Measurements from ENCODE around the gene TAC3. TPM values are rescaled to one million over a fixed set of nuclear protein-coding genes. Genes with fewer than 3 reads are reported as not detected.

Gene TAC3
- polyA plus RNA-seq, 4 donors, result 3.4 to 8.9 (median 5.6) TPM

GRCh38 chr12:56998316-56998715, 18.0 kb downstream of the TAC3 start:
- no peak for FAIRE-seq
- peaks cover 0 to 54% (median 3%) of the 10 kb centered on the region in 3 donors for H3K36me3 ChIP-seq (ENCODE audit: control insufficient read depth in 3 of 3, insufficient read depth in 2 of 3, low read depth in 1 of 3, low read length in 3 of 3)
- H3K27me3 ChIP-seq (ENCODE audit: control insufficient read depth in 3 of 3, insufficient read depth in 3 of 3, low read length in 3 of 3), result no peaks in the 10 kb centered on the region
- WGBS, 3 donors, result 92 to 95% (median 93%) methylated on average over 6 of the region's 6 CpGs
- no peak overlapping the region for H3K4me3 ChIP-seq (ENCODE audit: low read depth in 1 of 3, low read length in 3 of 3)
- H3K4me1 ChIP-seq (ENCODE audit: control insufficient read depth in 3 of 3, insufficient read depth in 2 of 3, low read depth in 1 of 3, low read length in 2 of 3), result peaks cover 0 to 10% (median 0%) of the 10 kb centered on the region in 3 donors
- no peaks in the 10 kb centered on the region for H3K9me3 ChIP-seq (ENCODE audit: control insufficient read depth in 2 of 2, insufficient read depth in 1 of 2, low read depth in 1 of 2, low read length in 1 of 2)
- H3K27ac ChIP-seq (ENCODE audit: low read depth in 1 of 3, low read length in 2 of 3), result no peak overlapping the region
- DNase-seq, result no peak

DNA sequence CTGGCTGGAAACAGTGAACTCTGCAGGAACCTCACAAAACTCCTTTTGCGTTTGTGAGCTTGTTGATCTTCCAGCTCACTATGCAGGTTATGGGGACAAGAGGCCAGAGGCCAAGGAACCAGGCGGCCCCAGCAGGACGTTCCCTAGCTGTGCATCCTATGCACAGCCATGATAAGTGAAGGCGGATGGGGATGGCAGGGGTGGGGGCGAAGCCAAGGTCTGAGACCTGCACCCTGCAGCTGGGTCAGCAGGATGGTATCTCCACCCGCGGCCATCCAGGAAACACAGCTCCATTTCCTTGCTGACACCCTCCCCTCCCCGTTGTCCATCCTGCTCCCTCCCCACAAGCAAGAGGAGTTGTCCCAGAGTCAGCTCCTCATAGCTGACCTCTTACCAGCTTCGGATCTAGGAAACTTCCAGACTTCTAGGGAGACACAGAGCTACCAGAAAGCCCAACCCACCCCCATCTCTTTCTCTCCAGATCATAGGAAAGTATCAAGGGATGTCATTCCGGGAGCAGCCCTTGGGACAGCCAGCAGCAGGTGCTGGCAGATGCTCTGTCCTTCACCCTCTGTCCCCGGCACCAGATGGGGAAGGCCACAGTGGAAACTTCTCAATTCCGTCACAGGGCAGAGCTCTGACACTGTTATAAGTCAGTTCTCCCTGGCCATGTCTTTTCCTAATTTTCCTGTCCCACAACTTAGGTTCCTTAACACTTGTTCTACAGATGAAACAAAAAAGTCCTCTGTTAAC, 19.4 kb downstream of the TAC3 start:
- 81 to 84% (median 84%) methylated on average over 12 of the region's 12 CpGs for WGBS, 3 donors
- FAIRE-seq (no peak), DNase-seq (no peak)
- H3K4me1 ChIP-seq (ENCODE audit: control insufficient read depth in 3 of 3, insufficient read depth in 2 of 3, low read depth in 1 of 3, low read length in 2 of 3), result peaks cover 0 to 8% (median 0%) of the 10 kb centered on the region in 3 donors
- H3K4me3 ChIP-seq (ENCODE audit: low read depth in 1 of 3, low read length in 3 of 3), result no peak overlapping the region
- no peak overlapping the region for H3K27ac ChIP-seq (ENCODE audit: low read depth in 1 of 3, low read length in 2 of 3)
- peaks cover 0 to 40% (median 0%) of the 10 kb centered on the region in 3 donors for H3K36me3 ChIP-seq (ENCODE audit: control insufficient read depth in 3 of 3, insufficient read depth in 2 of 3, low read depth in 1 of 3, low read length in 3 of 3)
- H3K27me3 ChIP-seq (ENCODE audit: control insufficient read depth in 3 of 3, insufficient read depth in 3 of 3, low read length in 3 of 3), result no peaks in the 10 kb centered on the region
- no peaks in the 10 kb centered on the region for H3K9me3 ChIP-seq (ENCODE audit: control insufficient read depth in 2 of 2, insufficient read depth in 1 of 2, low read depth in 1 of 2, low read length in 1 of 2)

- DNase-seq, result no peak
- no peak overlapping the region for H3K27ac ChIP-seq (ENCODE audit: low read depth in 1 of 3, low read length in 2 of 3)
- no peaks in the 10 kb centered on the region for H3K9me3 ChIP-seq (ENCODE audit: control insufficient read depth in 2 of 2, insufficient read depth in 1 of 2, low read depth in 1 of 2, low read length in 1 of 2)
- H3K27me3 ChIP-seq (ENCODE audit: control insufficient read depth in 3 of 3, insufficient read depth in 3 of 3, low read length in 3 of 3), result no peaks in the 10 kb centered on the region
- H3K4me3 ChIP-seq (ENCODE audit: low read depth in 1 of 3, low read length in 3 of 3), result no peak overlapping the region
- peaks cover 0 to 31% (median 0%) of the 10 kb centered on the region in 3 donors for H3K36me3 ChIP-seq (ENCODE audit: control insufficient read depth in 3 of 3, insufficient read depth in 2 of 3, low read depth in 1 of 3, low read length in 3 of 3)
- WGBS, 3 donors, result 94 to 95% (median 94%) methylated on average over 11 of the region's 11 CpGs
- FAIRE-seq, result no peak
- no peaks in the 10 kb centered on the region for H3K4me1 ChIP-seq (ENCODE audit: control insufficient read depth in 3 of 3, insufficient read depth in 2 of 3, low read depth in 1 of 3, low read length in 2 of 3)
These were observed 20.3 kb downstream of the TAC3 start for GRCh38 chr12:56995930-56996496.

DNA sequence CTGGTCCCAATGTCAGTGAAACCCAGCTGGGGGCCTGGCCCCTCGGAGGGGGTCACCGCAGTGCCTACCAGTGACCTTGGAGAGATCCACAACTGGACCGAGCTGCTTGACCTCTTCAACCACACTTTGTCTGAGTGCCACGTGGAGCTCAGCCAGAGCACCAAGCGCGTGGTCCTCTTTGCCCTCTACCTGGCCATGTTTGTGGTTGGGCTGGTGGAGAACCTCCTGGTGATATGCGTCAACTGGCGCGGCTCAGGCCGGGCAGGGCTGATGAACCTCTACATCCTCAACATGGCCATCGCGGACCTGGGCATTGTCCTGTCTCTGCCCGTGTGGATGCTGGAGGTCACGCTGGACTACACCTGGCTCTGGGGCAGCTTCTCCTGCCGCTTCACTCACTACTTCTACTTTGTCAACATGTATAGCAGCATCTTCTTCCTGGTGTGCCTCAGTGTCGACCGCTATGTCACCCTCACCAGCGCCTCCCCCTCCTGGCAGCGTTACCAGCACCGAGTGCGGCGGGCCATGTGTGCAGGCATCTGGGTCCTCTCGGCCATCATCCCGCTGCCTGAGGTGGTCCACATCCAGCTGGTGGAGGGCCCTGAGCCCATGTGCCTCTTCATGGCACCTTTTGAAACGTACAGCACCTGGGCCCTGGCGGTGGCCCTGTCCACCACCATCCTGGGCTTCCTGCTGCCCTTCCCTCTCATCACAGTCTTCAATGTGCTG, 21.0 kb downstream of the TAC3 start:
- Histone ChIP-seq H3K4me3 (ENCODE audit: low read depth in 1 of 3, low read length in 3 of 3) (no peak overlapping the region), H3K9me3 (ENCODE audit: control insufficient read depth in 2 of 2, insufficient read depth in 1 of 2, low read depth in 1 of 2, low read length in 1 of 2) (no peaks in the 10 kb centered on the region), H3K36me3 (ENCODE audit: control insufficient read depth in 3 of 3, insufficient read depth in 2 of 3, low read depth in 1 of 3, low read length in 3 of 3) (peaks cover 0 to 29% (median 0%) of the 10 kb centered on the region in 3 donors), H3K4me1 (ENCODE audit: control insufficient read depth in 3 of 3, insufficient read depth in 2 of 3, low read depth in 1 of 3, low read length in 2 of 3) (no peaks in the 10 kb centered on the region), H3K27me3 (ENCODE audit: control insufficient read depth in 3 of 3, insufficient read depth in 3 of 3, low read length in 3 of 3) (no peaks in the 10 kb centered on the region), H3K27ac (ENCODE audit: low read depth in 1 of 3, low read length in 2 of 3) (no peak overlapping the region)
- 92 to 96% (median 94%) methylated on average over 19 to 26 of the region's 26 CpGs for WGBS, 3 donors
- no peak for FAIRE-seq
- DNase-seq, result no peak

DNA sequence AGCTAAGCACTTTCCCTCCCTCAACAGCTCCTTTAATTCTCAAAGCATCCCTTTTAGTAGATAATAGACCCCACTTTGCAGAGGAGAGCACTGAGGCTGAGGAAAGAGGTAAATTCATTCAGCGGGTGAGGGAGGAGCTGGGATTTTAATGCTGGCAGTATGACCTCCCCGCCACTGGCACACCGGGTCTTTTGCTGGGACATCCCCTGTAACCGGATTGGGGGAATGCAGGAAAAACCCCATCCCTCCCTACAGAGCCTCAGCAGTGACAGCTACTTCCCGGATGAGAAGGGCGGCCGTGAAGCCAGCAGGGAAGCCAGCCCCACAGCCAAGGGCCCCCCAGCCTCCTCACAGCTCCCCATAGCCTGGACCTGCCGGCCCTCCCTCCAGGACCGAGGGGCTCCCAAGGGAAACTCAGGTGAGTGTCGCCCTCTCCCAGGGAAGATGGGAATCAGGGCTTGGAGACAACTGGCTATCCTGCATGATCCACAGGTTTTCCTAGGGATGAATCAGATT, 22.0 kb downstream of the TAC3 start:
- WGBS, 3 donors, result 77 to 91% (median 84%) methylated on average over 10 of the region's 10 CpGs
- FAIRE-seq, result no peak
- Histone ChIP-seq H3K27me3 (ENCODE audit: control insufficient read depth in 3 of 3, insufficient read depth in 3 of 3, low read length in 3 of 3) (no peaks in the 10 kb centered on the region), H3K36me3 (ENCODE audit: control insufficient read depth in 3 of 3, insufficient read depth in 2 of 3, low read depth in 1 of 3, low read length in 3 of 3) (peaks cover 0 to 26% (median 0%) of the 10 kb centered on the region in 3 donors), H3K9me3 (ENCODE audit: control insufficient read depth in 2 of 2, insufficient read depth in 1 of 2, low read depth in 1 of 2, low read length in 1 of 2) (no peaks in the 10 kb centered on the region), H3K27ac (ENCODE audit: low read depth in 1 of 3, low read length in 2 of 3) (no peak overlapping the region), H3K4me3 (ENCODE audit: low read depth in 1 of 3, low read length in 3 of 3) (no peak overlapping the region), H3K4me1 (ENCODE audit: control insufficient read depth in 3 of 3, insufficient read depth in 2 of 3, low read depth in 1 of 3, low read length in 2 of 3) (no peaks in the 10 kb centered on the region)
- DNase-seq, result no peak

DNA sequence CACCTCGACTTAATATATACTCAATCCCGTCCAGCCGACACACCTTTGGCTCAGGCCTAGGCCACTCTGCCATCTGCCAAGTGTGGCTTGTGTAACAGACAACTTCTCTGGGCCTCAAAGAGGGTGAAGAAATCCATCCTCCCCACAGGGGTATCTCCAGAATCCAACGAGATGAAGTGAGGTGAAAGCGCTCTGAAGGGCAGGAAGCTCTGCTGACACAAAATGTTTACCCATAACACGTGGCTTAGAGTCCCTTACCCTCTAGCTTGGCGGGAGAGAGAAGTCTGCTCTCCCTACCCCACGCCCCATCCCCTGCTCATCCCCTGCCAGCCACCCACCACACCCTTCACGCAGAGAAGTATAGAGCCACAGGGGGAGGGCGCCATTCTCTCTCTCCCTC, 23.0 kb downstream of the TAC3 start:
- FAIRE-seq, result no peak
- Histone ChIP-seq H3K4me1 (ENCODE audit: control insufficient read depth in 3 of 3, insufficient read depth in 2 of 3, low read depth in 1 of 3, low read length in 2 of 3) (peaks cover 0 to 4% (median 0%) of the 10 kb centered on the region in 3 donors), H3K36me3 (ENCODE audit: control insufficient read depth in 3 of 3, insufficient read depth in 2 of 3, low read depth in 1 of 3, low read length in 3 of 3) (peaks cover 0 to 21% (median 0%) of the 10 kb centered on the region in 3 donors), H3K27me3 (ENCODE audit: control insufficient read depth in 3 of 3, insufficient read depth in 3 of 3, low read length in 3 of 3) (no peaks in the 10 kb centered on the region), H3K4me3 (ENCODE audit: low read depth in 1 of 3, low read length in 3 of 3) (no peak overlapping the region), H3K9me3 (ENCODE audit: control insufficient read depth in 2 of 2, insufficient read depth in 1 of 2, low read depth in 1 of 2, low read length in 1 of 2) (no peaks in the 10 kb centered on the region), H3K27ac (ENCODE audit: low read depth in 1 of 3, low read length in 2 of 3) (no peak overlapping the region)
- no peak for DNase-seq
- WGBS, 3 donors, result 70 to 77% (median 75%) methylated on average over 10 of the region's 10 CpGs

DNA sequence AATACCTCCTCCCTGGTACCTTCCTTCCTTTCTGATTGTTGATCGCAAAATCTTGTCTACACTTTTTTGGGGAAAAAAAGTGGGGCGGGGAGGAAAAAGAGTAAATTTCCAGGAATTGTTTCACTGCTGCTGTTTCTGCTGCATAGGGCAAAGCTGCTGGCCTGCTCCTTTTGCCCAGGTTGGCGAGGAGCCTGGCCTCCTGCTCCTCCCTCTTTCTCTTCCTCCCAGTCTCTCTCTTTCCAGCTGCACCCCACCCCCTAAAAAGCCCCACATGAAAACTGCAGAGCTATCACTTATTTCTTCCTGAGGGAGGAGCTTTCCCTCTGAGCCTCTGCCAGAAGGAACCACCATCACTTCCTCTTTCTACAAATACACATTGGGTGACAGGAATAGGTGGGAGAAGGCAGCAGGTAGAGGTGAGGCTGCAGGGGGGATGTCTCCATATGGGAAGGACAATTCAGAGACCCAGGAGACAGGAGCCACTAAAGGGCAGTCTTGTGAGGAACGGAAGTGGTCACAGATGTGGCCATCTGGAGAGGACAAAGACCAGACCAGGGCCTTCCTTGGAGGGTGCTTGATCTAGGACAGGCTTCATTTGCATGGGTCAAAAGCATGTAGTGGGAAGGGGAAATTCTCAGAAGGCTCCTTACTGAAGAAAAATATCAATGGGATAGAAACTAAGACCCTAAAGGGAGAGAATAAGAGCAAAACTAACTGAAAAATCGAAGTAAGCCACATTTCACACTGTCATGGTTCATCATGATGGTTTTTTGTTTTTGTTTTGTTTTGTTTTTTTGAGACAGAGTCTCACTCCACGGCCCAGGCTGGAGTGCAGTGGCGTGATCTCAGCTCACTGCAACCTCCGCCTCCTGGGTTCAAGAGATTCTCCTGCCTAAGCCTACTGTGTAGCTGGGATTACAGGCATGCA, 24.7 kb downstream of the TAC3 start:
- Histone ChIP-seq H3K9me3 (ENCODE audit: control insufficient read depth in 2 of 2, insufficient read depth in 1 of 2, low read depth in 1 of 2, low read length in 1 of 2) (no peaks in the 10 kb centered on the region), H3K4me1 (ENCODE audit: control insufficient read depth in 3 of 3, insufficient read depth in 2 of 3, low read depth in 1 of 3, low read length in 2 of 3) (peaks cover 0 to 4% (median 0%) of the 10 kb centered on the region in 3 donors), H3K27me3 (ENCODE audit: control insufficient read depth in 3 of 3, insufficient read depth in 3 of 3, low read length in 3 of 3) (no peaks in the 10 kb centered on the region), H3K27ac (ENCODE audit: low read depth in 1 of 3, low read length in 2 of 3) (peak overlapping the region in 1 of 3 donors; percentile 72), H3K4me3 (ENCODE audit: low read depth in 1 of 3, low read length in 3 of 3) (no peak overlapping the region), H3K36me3 (ENCODE audit: control insufficient read depth in 3 of 3, insufficient read depth in 2 of 3, low read depth in 1 of 3, low read length in 3 of 3) (peaks cover 0 to 10% (median 0%) of the 10 kb centered on the region in 3 donors)
- DNase-seq (no peak), FAIRE-seq (no peak)
- WGBS, 3 donors, result 65 to 76% (median 67%) methylated on average over 8 of the region's 8 CpGs
